Measurements from ENCODE around the gene ANXA6. TPM values are rescaled to one million over a fixed set of nuclear protein-coding genes. Genes with fewer than 3 reads are reported as not detected.

ANXA6 gene
- total and polyA plus RNA-seq, 2 experiments from 2014 or later, result 404 to 628 TPM

GRCh38 chr5:151139646-151140045 lies 17.9 kb downstream of the ANXA6 start:
- H3K27ac ChIP-seq, result no peak overlapping the region
- H3K27me3 ChIP-seq, result no peaks in the 10 kb centered on the region
- no peaks in the 10 kb centered on the region for H3K9me3 ChIP-seq (ENCODE audit: low read depth)
- no peak overlapping the region for H3K4me3 ChIP-seq
- peaks cover 43% of the 10 kb centered on the region for H3K4me1 ChIP-seq (ENCODE audit: low read depth)
- DNase-seq (ENCODE audit: low read depth in 1 of 2, low spot score in 1 of 2), result no peak
- H3K36me3 ChIP-seq, result peaks cover 63% of the 10 kb centered on the region
- no peak for TF ChIP-seq CTCF (IDR thresholded peaks at IDR 0.05; ENCODE audit: low read depth, low read length)

GRCh38 chr5:151139015-151139414 lies 18.6 kb downstream of the ANXA6 start:
- H3K36me3 ChIP-seq, result peaks cover 69% of the 10 kb centered on the region

GRCh38 chr5:151138114-151138513 lies 19.5 kb downstream of the ANXA6 start:
- Histone ChIP-seq H3K36me3 (peaks cover 72% of the 10 kb centered on the region), H3K4me1 (ENCODE audit: low read depth) (peaks cover 29% of the 10 kb centered on the region), H3K27ac (no peak overlapping the region), H3K9me3 (ENCODE audit: low read depth) (no peaks in the 10 kb centered on the region), H3K4me3 (no peak overlapping the region), H3K27me3 (no peaks in the 10 kb centered on the region)
- DNase-seq (ENCODE audit: low read depth in 1 of 2, low spot score in 1 of 2), result no peak
- no peak for TF ChIP-seq CTCF (IDR thresholded peaks at IDR 0.05; ENCODE audit: low read depth, low read length)

More at GRCh38 chr5:151139015-151139414, 18.6 kb downstream of the ANXA6 start:
- H3K9me3 ChIP-seq (ENCODE audit: low read depth), result no peaks in the 10 kb centered on the region
- TF ChIP-seq CTCF (IDR thresholded peaks at IDR 0.05; ENCODE audit: low read depth, low read length), result no peak
- DNase-seq (ENCODE audit: low read depth in 1 of 2, low spot score in 1 of 2), result no peak
- H3K4me3 ChIP-seq, result no peak overlapping the region
- H3K27ac ChIP-seq, result no peak overlapping the region
- peaks cover 36% of the 10 kb centered on the region for H3K4me1 ChIP-seq (ENCODE audit: low read depth)
- no peaks in the 10 kb centered on the region for H3K27me3 ChIP-seq

GRCh38 chr5:151137067-151137825 lies 20.3 kb downstream of the ANXA6 start:
- Histone ChIP-seq H3K27me3 (no peaks in the 10 kb centered on the region), H3K27ac (no peak overlapping the region), H3K36me3 (peaks cover 75% of the 10 kb centered on the region), H3K9me3 (ENCODE audit: low read depth) (no peaks in the 10 kb centered on the region), H3K4me1 (ENCODE audit: low read depth) (peaks cover 21% of the 10 kb centered on the region), H3K4me3 (no peak overlapping the region)
- TF ChIP-seq CTCF (IDR thresholded peaks at IDR 0.05; ENCODE audit: low read depth, low read length), result no peak
- DNase-seq (ENCODE audit: low read depth in 1 of 2, low spot score in 1 of 2), result no peak

GRCh38 chr5:151134228-151134627 lies 23.4 kb downstream of the ANXA6 start:
- DNase-seq (ENCODE audit: low read depth in 1 of 2, low spot score in 1 of 2), result no peak
- H3K4me3 ChIP-seq, result no peak overlapping the region
- no peak for TF ChIP-seq CTCF (IDR thresholded peaks at IDR 0.05; ENCODE audit: low read depth, low read length)
- H3K27ac ChIP-seq, result peak overlapping the region; percentile 9
- H3K9me3 ChIP-seq (ENCODE audit: low read depth), result no peaks in the 10 kb centered on the region
- no peaks in the 10 kb centered on the region for H3K4me1 ChIP-seq (ENCODE audit: low read depth)
- H3K27me3 ChIP-seq, result no peaks in the 10 kb centered on the region
- peaks cover 96% of the 10 kb centered on the region for H3K36me3 ChIP-seq

All from cardiac muscle cell (in vitro differentiated cells and primary cell).